Endothelial cell of umbilical vein (primary cell): ENCODE measurements around the gene CLEC17A. TPM values are rescaled to one million over a fixed set of nuclear protein-coding genes. Genes with fewer than 3 reads are reported as not detected.

Source experiments
- BruUV-seq: library from RNA; stranded (reverse); fragments of 400-500 nt; replicated peaks from 2 replicates; lab custom pipeline; 2021; lab: Mats Ljungman, UMichigan
- CTCF ChIA-PET: fragments of 300-600, 350-600 bp; sonication (Branson Sonifier 250); formaldehyde crosslinking; loops from one replicate; lab custom pipeline; 2021; ENCODE audit warnings: antibody characterized with exemption, inconsistent platforms; lab: Charles Lee
- POLR2A ChIA-PET: fragments of 300-600, 350-600 bp; sonication (Branson Sonifier 250); formaldehyde crosslinking; loops from one replicate; lab custom pipeline; 2021; ENCODE audit warnings: antibody characterized with exemption, inconsistent platforms; lab: Charles Lee
- DNase-seq: peaks from one replicate; pipeline ENCODE4 v3.0.0-alpha.2; 2011; ENCODE audit warnings: low read depth, low spot score
- FAIRE-seq: peaks from 2 replicates; lab custom pipeline; 2011; peaks lifted over from hg19 to GRCh38; lab: Jason Lieb, UNC
- H2AFZ ChIP-seq: 2 replicates; pipeline ENCODE4 v1.6.0; 2012; ENCODE audit warnings: low read depth, low read length, control low read depth, inconsistent platforms
- H3K27ac ChIP-seq: 2 replicates; pipeline ENCODE4 v1.5.1; 2011; ENCODE audit warnings: low read depth, mild to moderate bottlenecking, control low read depth, low read length, moderate library complexity; ENCODE audit not compliant: insufficient read depth
- H3K27me3 ChIP-seq, 2 experiments: 2 replicates each; pipeline versions ENCODE4 v1.6.0 to v1.6.1; 2011; ENCODE audit warnings: low read length in 2 of 2, mixed read lengths in 1 of 2; ENCODE audit not compliant: control insufficient read depth in 2 of 2, insufficient read depth in 2 of 2
- H3K36me3 ChIP-seq, 2 experiments: 2 replicates in 1 of 2; 3 replicates in 1 of 2; pipeline ENCODE4 v1.5.1; 2011; ENCODE audit warnings: low read length in 2 of 2, mild to moderate bottlenecking in 1 of 2, moderate library complexity in 1 of 2; ENCODE audit not compliant: control insufficient read depth in 2 of 2, insufficient read depth in 2 of 2; ENCODE audit errors: extremely low read depth in 1 of 2
- H3K4me1 ChIP-seq: 3 replicates; pipeline ENCODE4 v1.5.1; 2011; ENCODE audit warnings: mild to moderate bottlenecking, low read length; ENCODE audit not compliant: control insufficient read depth, insufficient read depth; ENCODE audit errors: extremely low read depth
- H3K4me2 ChIP-seq: 2 replicates; pipeline ENCODE4 v1.6.1; 2011; ENCODE audit warnings: low read length, control low read depth, mixed read lengths; ENCODE audit not compliant: insufficient read depth
- H3K4me3 ChIP-seq, 3 experiments: fragments of 200-600 bp in 1 of 3; sonication (generic), shearing (Covaris generic) in 1 of 3; replicated peaks in 1 of 3; 2 replicates each; pipeline ENCODE4 v1.5.1; 2011 to 2016; ENCODE audit warnings: control low read depth in 3 of 3, low read length in 3 of 3, mild to moderate bottlenecking in 2 of 3, inconsistent platforms in 1 of 3, low read depth in 1 of 3, moderate library complexity in 1 of 3; ENCODE audit not compliant: insufficient read depth in 1 of 3
- H3K79me2 ChIP-seq: 2 replicates; pipeline ENCODE4 v1.6.0; 2012; ENCODE audit warnings: low read length, inconsistent platforms; ENCODE audit not compliant: control insufficient read depth, insufficient read depth
- H3K9ac ChIP-seq: replicated peaks from 2 replicates; pipeline ENCODE3; 2011; ENCODE audit warnings: low read length, control low read depth; ENCODE audit not compliant: insufficient read depth; ENCODE audit errors: extremely low read depth
- H3K9me1 ChIP-seq: replicated peaks from 3 replicates; pipeline ENCODE4 v1.6.0; 2011; ENCODE audit warnings: mild to moderate bottlenecking, low read length; ENCODE audit not compliant: control insufficient read depth, insufficient read depth; ENCODE audit errors: extremely low read depth
- H3K9me3 ChIP-seq: replicated peaks from 2 replicates; pipeline ENCODE4 v1.5.1; 2012; ENCODE audit warnings: low read length, inconsistent platforms; ENCODE audit not compliant: control insufficient read depth, insufficient read depth
- H4K20me1 ChIP-seq: replicated peaks from 2 replicates; pipeline ENCODE3; 2011; ENCODE audit warnings: mild to moderate bottlenecking, low read length; ENCODE audit not compliant: control insufficient read depth, insufficient read depth; ENCODE audit errors: extremely low read depth
- GATA2 ChIP-seq: IDR thresholded peaks from 2 replicates; pipeline ENCODE4 v1.7.0; 2011; ENCODE audit warnings: low read depth, mild to moderate bottlenecking, moderate library complexity, mixed read lengths, low read length; ENCODE audit not compliant: insufficient read length, insufficient read depth
- dilution Hi-C: fragments of 300-500 bp; cut with MboI; formaldehyde crosslinking; loops from one replicate; pipeline ENCODE4 v1.15.0; 2019; ENCODE audit warnings: low sequenced_read_pairs; ENCODE audit not compliant: extremely low pct_ligation_motif_present
- intact Hi-C: fragments of 100-400 bp; cut with micrococcal nuclease; formaldehyde crosslinking; loops from one replicate; pipeline ENCODE4 v1.10.0; 2022
- polyA plus RNA-seq, 4 experiments: library from polyadenylated mRNA; depleted of rRNA in 3 of 4; stranded (reverse) in 3 of 4; unstranded in 1 of 4; fragments of >200 nt; gene quantifications; 2 replicates each; pipeline versions ENCODE4 v1.2.1 to v1.2.3, GENCODE V29; 2011 to 2012; ENCODE audit warnings: missing spikeins in 1 of 4
- small RNA-seq: library from RNA; depleted of rRNA; stranded (forward); fragments of <200 nt; gene quantifications from one replicate; pipeline ENCODE3, GENCODE V24; 2012; ENCODE audit warnings: low replicate concordance, low read depth; ENCODE audit not compliant: insufficient read depth, insufficient read length
- total RNA-seq: library from RNA; stranded (reverse); gene quantifications from 2 replicates; pipeline ENCODE4 v1.2.3, GENCODE V29; 2021

CLEC17A gene
- total and polyA plus RNA-seq, 2 donors (not counting 3 experiments of a cell fraction or from before 2014, with no cell fraction given): 0.07 TPM; not detected in 1

DNA sequence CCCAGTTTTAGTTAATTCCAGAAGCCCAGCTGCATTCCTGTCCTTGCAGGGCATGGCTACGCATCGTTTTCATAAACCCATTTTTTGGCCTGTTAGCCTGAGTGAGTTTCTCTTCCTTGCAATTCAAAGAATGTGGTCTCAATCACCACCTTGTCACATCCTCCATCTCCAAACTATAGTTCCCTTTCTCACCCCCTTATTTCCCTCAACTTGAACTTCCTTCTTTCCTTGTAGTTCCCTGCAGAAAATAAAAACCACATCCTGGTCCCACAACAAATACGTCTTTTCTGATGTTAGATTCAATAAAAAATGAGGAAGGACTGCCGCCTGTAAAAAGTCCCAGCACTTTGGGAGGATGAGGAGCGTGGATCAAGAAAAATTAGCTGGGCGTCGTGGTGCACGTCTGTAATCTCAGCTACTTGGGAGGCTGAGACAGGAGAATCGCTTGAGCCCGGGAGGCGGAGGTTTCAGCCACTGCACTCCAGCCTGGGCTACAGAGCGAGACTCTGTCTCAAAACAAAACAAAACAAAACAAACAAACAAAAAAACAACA, 78.6 kb downstream of the CLEC17A start:
- H3K27ac ChIP-seq: no peak overlapping the region
- DNase-seq (no peak), FAIRE-seq (no peak)
- H3K9me1 ChIP-seq: no peaks in the 10 kb centered on the region
- H3K4me1 ChIP-seq: no peaks in the 10 kb centered on the region
- no peaks in the 10 kb centered on the region for H3K27me3 ChIP-seq
- no peak overlapping the region for H3K4me2 ChIP-seq
- intact Hi-C loops (no loop called here), dilution Hi-C loops (no loop called here)
- POLR2A ChIA-PET: no interaction called here
- no peaks in the 10 kb centered on the region for H3K9me3 ChIP-seq
- CTCF ChIA-PET: no interaction called here
- H2AFZ ChIP-seq: no peak overlapping the region
- no TSS peak for BruUV-seq
- no peaks in the 10 kb centered on the region for H3K36me3 ChIP-seq
- no peak overlapping the region for H3K9ac ChIP-seq
- no peak overlapping the region for H3K4me3 ChIP-seq
- H3K79me2 ChIP-seq: no peaks in the 10 kb centered on the region
- no peaks in the 10 kb centered on the region for H4K20me1 ChIP-seq
- TF ChIP-seq GATA2: no peak

Small RNAs within 50 kb of the gene (small RNA-seq; reads per million reads assigned to genes)
- not detected for gene AC022149.2
- gene RN7SL842P: not detected

Other genes with a start within 250 kb of the CLEC17A start
- 6.0 and 14.7 TPM in 2 replicates for gene ADGRE5, start 201.6 kb upstream of the CLEC17A start, total RNA-seq
- gene ADGRE5, start 201.6 kb upstream of the CLEC17A start, polyA plus RNA-seq: 4.7 and 5.3 TPM in 2 replicates
- 153 and 157 TPM in 2 replicates for gene DDX39A, start 163.7 kb upstream of the CLEC17A start, total RNA-seq
- 158 and 168 TPM in 2 replicates for gene DDX39A, start 163.7 kb upstream of the CLEC17A start, polyA plus RNA-seq
- 302 and 326 TPM in 2 replicates for gene PKN1, start 149.8 kb upstream of the CLEC17A start, total RNA-seq
- gene PKN1, start 149.8 kb upstream of the CLEC17A start, polyA plus RNA-seq: 142 and 148 TPM in 2 replicates
- gene PTGER1, start 107.7 kb upstream of the CLEC17A start, total RNA-seq: 0.40 and 0.53 TPM in 2 replicates
- 0.21 and 0.48 TPM in 2 replicates for gene PTGER1, start 107.7 kb upstream of the CLEC17A start, polyA plus RNA-seq
- 102 and 108 TPM in 2 replicates for gene GIPC1, start 87.0 kb upstream of the CLEC17A start, total RNA-seq
- 141 and 159 TPM in 2 replicates for gene GIPC1, start 87.0 kb upstream of the CLEC17A start, polyA plus RNA-seq
- gene DNAJB1, start 64.7 kb upstream of the CLEC17A start, total RNA-seq: 55.8 and 58.6 TPM in 2 replicates
- gene DNAJB1, start 64.7 kb upstream of the CLEC17A start, polyA plus RNA-seq: 49.4 and 59.8 TPM in 2 replicates
- gene TECR, start 53.5 kb upstream of the CLEC17A start, total RNA-seq: 109 and 110 TPM in 2 replicates
- 193 and 231 TPM in 2 replicates for gene TECR, start 53.5 kb upstream of the CLEC17A start, polyA plus RNA-seq
- gene NDUFB7, start 11.0 kb upstream of the CLEC17A start, total RNA-seq: 170 and 177 TPM in 2 replicates
- 655 and 916 TPM in 2 replicates for gene NDUFB7, start 11.0 kb upstream of the CLEC17A start, polyA plus RNA-seq
- not detected in 2 replicates for gene ADGRE3, start 91.8 kb downstream of the CLEC17A start, total RNA-seq
- not detected in 2 replicates for gene ADGRE3, start 91.8 kb downstream of the CLEC17A start, polyA plus RNA-seq
- gene ZNF333, start 107.0 kb downstream of the CLEC17A start, total RNA-seq: 17.1 and 19.7 TPM in 2 replicates
- gene ZNF333, start 107.0 kb downstream of the CLEC17A start, polyA plus RNA-seq: 11.1 TPM in 2 replicates
- gene ADGRE2, start 195.5 kb downstream of the CLEC17A start, total RNA-seq: not detected in 2 replicates
- gene ADGRE2, start 195.5 kb downstream of the CLEC17A start, polyA plus RNA-seq: not detected in 2 replicates